NCI-H1048 (cell line): Measurements from ENCODE around the gene ANKRD7.

ENCODE experiments used
- DNase-seq: peaks from one replicate; lab custom pipeline; 2025; lab: John Stamatoyannopoulos, UW

The ANKRD7 gene, protein sequence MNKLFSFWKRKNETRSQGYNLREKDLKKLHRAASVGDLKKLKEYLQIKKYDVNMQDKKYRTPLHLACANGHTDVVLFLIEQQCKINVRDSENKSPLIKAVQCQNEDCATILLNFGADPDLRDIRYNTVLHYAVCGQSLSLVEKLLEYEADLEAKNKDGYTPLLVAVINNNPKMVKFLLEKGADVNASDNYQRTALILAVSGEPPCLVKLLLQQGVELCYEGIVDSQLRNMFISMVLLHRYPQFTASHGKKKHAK

DNA sequence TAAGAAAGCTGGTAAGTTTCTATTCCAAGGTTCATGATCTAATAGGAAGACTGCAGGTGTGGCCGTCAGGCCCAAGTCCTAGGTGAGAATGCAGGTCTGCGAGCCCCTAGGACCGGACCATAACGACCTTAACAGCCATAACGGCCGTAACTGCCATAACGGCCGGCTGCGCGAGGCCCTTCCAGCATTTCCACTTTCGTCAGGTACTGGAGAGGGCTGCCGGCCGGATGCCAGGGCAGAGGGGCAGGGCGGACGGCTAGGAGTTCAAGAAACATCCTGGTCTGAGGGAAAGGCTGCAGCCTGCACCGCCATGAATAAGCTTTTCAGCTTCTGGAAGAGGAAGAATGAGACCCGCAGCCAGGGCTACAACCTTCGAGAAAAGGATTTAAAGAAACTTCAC lies at the start of gene ANKRD7:
Gene ANKRD7 (plus strand): TSS at position 184 of the 400 bp plus-strand sequence. CDS start 127 bp downstream, at position 311.
- no peak for DNase-seq

DNA sequence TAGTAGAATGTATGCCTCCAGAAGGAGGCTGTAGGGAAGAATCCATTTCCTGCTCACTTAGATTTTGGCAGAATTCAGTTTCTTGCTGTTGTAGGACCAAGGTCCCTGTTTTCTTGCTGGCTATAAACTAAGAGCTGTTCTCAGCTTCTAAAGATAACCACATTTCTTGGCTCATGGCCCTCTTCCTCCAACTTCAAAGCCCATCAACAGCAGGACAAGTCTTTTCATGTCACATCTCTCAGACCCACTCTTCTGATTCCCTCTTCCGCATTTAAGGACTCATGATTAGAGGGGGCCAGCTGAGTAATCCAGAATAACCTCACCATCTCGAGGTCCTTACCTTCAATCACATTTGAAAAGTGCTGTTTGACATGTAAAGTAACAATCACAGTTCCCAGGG lies 48.8 kb upstream of the ANKRD7 start:
- DNase-seq: no peak

DNA sequence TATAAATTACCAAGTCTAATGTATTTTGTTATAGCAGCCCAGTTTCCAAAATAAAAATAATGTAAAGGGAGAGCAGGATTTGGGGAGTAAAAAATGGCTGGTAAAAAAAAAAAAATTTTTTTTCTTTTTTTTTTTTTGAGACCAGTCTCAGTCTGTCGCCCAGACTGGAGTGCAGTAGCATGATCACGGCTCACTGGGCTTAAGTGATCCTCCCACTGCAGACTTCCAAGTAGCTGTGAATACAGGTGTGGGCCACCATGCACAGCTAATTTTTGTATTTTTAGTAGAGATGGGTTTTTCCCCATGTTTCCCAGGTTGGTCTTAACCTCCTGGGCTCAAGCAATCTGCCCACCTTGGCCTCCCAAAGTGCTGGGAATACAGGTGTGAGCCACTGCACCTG lies 45.3 kb upstream of the ANKRD7 start:
- no peak for DNase-seq

DNA sequence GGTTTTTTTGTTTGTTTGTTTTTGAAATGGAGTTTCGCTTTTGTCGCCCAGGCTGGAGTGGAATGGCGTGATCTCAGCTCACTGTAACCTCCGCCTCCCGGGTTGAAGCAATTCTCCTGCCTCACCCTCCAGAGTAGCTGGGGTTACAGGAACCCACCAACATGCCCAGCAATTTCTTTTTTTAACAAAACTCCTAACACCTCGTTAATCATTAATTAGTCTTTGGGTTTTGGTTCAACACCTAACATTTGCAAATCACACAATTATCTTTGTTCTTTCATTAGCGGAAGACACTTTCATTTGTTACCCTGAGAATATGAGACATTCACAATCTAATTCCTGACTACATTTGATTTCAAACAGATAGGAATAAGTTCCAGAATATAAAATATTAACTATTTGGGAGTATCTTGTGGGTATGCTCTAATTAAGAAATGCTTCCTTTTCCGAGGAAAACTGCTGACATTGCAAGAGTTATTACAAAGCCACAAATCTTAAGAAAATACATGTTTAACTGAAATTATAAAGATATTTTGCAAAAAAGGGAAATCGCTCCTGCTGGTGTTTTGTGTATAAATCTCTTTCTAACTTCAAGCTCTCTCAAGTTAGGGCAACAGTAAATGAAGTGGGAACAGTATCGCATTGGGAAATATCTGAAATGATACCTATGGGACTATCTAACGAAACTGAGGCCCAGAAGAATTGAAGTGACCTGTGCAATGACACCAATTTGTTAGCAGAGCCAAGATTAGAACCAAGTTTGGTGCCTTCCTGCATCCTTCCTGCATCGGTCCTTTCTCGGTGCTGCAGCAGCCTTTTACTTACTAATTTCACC lies 41.7 kb upstream of the ANKRD7 start:
- no peak for DNase-seq

DNA sequence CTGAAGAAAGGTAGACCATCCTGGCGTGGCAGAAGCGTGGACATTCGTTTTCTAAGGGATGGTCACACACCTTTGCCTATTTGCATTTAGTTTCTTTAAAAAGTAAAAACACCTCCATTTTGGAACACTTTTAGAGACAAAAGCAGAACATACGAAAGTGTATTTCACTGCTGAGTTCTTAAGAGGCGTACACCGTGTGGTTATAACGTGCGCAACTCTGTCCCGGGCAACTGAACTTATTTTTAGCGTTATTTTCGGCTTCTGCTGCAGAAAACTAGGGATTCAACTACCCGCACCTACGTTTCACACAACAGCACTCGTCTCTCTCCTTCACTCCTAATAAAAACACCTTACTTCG lies 41.1 kb upstream of the ANKRD7 start:
- DNase-seq: no peak

DNA sequence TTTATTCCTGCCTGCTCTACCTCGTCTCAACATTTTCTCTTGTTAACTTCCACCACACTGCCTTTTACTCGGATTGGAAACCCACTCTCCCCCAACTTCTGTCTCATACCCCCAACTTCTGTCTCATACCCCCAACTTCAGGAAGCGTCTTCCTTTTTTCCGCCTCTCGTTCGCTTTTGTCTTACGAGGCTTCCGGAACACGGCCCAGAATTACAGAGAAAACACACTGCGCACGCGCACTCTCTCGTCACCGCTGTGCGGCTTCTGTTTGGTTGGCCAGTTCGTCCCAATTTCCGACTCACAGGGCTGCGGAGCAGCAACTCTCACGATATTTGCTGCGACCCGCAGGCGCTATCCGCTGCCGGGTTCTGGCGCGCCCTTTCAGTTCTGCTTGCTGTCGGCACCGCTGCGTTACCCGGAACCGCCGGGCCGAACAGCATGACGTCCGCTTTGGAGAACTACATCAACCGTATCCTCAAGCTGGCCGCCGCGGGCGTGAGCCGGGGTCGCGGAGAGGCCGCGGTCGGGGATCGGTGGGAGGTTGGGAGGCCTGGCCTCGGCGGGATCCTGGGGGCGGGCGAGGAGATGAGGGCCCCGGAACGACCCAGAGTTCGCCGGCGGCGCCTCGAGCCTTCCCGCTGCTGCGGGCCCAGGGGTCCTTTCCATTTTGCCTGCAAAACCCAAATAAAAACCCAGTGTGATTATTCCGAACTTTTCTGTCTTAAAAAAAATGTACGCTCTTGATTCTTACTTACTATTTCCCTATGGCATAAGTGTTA lies 40.5 kb upstream of the ANKRD7 start, which contains the start of gene LSM8:
Gene LSM8 (plus strand): TSS at position 379 of the 779 bp plus-strand sequence. CDS start 60 bp downstream, at position 439.
- peak; percentile 92 for DNase-seq

DNA sequence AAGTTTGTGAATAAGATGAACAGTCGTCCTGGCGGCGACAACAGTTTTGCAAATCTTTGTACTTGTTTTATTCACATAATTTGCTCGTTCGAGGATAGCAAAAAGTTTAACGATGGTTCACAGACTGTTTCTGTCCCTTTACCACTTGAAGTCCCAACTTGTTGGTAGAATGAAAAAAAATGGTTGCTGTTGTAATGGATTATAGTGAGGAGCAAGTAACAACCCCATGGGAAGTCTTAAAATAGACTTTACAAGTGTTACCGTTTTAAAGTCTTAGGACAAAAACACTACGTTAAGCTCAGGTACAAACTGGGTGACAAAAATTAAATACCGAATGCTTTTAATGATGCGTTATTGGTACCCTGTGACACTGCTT lies 40.0 kb upstream of the ANKRD7 start:
- DNase-seq: no peak

DNA sequence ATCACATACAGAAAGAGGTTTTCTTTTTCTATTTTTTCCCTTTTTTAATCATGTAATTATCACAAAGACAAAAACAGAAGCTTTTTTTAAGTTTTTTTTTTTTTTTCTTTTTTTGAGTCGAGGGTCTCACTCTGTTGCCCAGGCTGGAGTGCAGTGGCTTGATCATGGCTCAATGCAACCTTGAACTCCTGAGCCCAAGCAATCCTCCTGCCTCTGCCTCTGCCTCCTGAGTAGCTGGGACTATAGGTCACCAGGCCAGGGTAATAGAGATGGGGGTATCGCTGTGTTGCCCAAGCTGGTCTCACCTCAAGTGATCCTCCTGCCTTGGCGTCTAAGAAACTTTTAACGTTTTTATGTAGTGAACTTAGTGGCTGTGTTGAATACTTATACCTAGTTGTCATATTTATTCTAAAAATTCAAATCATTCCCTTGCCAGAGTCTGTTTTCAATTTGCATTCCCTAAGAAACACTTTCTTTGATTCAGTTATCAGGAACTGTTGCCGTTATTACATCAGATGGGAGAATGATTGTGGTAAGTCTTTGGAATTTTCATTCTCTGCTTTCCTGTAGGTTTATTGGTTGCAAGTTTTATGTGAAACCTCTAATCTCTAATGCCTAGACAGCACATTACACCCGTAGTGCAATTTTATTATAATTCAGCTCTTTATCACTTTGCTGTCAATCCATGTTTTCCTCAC lies 39.2 kb upstream of the ANKRD7 start:
- no peak for DNase-seq

DNA sequence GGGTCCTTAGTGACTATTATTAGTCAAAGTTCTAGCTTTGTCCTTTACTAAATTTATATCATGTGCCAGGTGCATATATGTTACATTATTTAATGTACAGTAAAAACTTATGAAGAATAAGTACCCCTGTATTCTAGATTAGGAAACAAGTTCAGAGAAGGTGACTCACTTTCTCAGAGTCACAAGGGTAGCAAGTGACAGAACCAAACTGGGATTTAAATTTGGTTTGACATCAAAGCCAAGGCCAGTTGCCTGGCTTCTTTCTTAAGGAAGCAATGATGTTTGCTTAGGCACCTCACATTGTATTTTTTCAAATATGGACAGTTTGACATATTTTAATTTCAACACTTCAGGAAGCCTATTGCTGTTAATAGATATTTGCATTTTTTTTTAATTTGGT lies 38.0 kb upstream of the ANKRD7 start:
- no peak for DNase-seq

DNA sequence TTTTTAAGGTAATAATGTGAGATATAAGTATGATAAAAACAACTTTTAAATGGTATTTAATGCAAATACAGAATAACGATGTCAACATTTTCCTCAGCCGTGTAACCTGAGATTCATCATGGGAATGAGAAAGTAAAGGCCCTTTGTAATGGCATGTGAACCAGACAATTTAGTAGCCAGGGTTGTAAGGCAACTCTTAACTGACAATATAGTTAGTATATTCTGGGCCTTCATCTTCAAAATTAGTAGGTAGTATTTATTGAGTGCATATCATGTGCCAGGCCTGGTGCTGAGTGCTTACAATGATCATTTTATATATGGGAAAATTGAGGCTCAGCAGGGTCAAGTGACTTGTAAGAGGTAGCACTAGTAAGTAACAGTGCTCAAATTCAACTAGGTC lies 29.9 kb upstream of the ANKRD7 start:
- no peak for DNase-seq

DNA sequence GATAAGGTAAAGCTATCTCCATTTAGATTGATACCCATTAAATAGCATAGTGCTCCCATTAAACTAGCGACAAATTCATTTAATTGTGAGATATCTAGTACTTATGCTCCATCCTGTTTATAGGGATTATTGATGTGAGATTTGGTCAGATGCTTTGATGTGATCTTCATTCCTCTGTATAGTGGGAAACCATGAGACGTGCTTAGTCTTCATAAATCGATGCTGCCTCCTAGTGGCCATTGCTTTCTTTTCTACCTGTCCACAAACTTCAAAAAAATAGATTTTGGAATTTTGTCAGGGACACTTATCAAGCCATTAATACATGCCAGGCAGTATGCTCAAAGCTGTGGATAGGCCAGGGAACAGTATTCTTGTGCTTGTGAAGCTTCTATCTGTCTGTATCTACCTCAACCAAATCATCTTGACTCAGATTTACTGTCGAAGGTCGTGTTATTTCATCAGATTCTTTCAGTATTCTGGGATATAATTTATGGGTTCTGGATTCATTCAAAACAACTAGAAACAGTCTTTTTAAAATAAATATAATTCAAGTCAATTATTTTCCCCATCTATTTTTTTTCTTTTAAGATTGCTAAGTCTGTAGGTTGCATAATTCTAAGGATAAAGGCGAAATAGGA lies 28.5 kb upstream of the ANKRD7 start:
- DNase-seq: peak; percentile 33

DNA sequence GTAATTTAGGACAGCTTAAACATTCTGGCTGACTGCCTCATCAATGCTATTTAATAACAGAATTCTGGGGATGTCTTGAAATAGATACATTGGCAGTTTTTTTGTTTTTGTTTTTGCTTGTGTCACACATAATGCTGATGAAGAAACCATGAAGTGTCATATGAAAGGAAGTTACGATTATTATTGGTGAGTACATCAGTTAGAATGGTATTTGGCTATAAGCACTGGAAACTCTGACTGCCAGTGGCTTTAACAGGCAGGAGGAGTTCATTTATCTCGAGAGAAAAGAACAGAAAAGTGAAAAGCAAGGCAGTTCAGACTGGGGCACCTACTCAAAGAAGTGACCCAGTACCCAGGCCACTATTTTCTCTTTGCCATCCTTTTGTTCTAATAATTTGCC lies 22.4 kb upstream of the ANKRD7 start:
- no peak for DNase-seq

DNA sequence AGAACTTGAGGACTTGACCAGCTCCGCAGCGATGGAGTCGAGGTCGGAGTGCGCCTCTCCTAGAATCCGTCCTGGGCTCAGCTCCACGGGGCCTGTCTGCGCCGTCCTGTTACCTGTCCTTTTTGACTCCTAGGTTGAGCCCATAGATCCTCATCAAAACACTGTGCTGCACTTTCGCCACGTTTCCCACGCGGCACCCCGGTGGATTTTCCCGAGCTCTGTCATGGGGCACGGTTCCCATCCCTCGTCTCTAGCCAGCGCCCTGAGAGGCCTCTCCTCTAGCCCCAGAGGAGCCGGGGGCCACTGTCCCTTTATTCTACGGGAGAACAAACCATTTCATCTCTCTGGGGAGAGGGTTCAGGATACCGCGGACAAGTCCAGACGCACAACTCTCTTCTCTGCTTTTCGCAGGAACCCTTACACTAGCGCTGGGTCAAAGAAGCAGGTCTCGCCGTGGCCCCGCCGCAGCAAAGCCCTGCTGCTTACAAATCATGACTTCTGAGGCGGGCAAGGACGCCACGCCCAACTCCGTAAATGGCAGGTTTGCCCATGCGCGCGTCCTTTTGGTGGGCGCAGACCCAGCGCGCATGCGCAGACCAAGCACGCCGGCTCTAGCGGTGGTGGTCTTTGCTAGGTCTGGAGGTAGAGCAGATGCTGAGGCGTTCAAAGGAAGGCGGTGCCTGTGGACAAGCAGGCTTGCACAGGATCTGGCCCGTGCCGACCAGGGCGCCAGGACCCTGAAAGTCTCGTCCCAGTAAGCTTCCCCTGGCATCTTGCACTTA lies 10.3 kb upstream of the ANKRD7 start:
- no peak for DNase-seq

DNA sequence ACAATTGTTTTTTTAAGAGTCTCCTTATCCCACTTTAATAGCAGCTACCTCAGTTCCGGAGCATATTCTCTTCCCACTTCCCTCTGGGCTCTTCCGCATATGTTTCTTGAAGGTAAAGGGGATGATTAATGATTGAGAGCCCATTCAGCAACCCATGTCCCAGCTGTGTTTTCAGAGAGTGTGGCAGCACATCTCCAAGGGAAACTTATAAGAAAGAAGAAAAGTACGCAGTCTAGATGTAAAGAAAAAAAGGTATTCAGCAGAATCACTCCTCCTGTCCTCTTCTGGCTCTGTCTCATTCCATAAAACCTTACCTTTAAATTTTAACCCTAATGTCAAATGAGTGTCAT lies 9.7 kb upstream of the ANKRD7 start:
- DNase-seq: no peak

DNA sequence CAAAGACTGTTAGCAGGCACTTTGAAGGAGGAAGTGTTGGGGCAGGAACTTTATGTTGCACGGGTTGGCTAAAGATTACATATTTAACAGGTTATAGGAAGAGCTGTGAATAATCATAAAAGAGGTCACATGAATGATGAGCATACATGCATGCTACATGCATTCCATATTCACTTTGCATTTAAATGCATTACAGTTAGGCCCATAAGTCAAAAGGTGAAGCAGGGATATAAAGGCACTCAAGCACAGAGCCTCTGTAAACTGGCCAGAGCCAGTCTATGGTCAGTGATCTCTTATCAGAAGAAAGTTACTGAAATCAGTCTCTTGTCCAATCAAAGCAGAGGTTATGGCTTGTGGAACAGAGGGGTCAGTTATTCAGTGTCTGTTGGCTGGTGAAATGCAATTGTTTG lies 7.3 kb upstream of the ANKRD7 start:
- no peak for DNase-seq

DNA sequence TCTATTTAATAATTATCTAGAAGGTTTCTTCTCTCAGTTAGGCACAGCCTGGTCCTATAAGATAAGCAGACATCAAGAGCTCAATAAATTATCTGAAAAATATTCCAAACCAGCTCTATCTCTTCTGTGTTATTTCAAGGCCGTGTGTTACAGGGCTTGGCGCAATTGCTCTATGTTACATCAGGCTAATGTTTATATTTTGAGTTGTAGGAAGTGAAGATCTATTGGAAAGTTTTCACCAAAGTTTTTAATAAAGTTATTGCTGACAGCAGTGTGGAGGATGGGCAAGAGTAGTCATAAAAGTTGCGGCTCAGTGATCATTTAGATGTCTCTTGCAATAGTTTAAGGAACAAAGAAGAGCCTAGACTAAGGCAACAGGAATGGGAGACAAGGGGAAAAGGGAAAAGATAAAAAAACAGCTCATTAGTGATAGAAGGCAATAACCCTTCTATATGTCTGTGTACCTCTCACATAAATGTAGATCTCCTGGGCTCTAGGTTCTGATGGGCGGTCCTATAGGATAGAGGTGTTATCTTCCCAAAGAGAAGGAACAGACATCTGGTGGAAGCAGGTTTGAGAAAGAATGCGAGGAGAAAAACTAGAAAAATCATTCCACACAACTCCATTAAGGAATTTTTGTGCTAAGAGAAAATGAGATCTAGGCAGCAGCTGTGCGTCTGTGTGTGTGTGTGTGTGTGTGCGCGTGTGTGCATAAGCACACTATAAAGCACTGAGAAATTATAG lies 5.9 kb upstream of the ANKRD7 start:
- DNase-seq: no peak

DNA sequence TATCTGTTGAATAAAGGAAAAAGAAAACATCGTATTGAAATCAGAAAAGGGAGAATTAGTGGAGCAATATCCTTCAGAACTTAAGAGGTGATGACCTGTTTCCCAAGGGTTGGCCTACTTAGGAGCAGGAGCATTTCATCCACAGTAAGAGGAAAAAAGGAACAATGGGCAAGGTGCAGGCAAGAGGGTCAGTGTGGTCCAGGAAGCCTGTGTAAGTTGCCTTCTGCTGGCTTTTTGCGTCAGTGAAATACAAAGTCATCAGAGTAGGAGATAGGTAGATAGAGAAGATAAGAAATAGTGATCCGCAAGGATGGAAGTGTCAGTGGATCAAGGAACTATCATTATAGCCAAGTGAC lies 5.4 kb upstream of the ANKRD7 start:
- no peak for DNase-seq

DNA sequence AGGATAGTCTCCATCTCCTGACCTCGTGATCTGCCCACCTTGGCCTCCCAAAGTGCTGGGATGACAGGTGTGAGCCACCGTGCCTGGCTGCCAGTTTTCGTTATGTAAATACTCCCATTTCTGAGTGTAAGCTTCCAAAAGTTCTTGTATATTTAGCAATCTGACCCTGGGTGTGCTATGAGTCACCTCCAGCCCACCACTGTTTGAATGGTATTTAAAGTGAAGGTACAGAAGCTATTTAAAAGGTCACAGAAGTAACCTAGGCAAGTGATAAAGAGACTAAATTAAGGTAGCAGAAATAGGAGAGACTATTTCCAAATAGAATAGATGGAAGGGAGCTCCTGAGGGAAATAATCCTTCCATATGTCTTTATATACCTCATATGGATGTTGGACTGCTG lies 3.9 kb upstream of the ANKRD7 start:
- no peak for DNase-seq

DNA sequence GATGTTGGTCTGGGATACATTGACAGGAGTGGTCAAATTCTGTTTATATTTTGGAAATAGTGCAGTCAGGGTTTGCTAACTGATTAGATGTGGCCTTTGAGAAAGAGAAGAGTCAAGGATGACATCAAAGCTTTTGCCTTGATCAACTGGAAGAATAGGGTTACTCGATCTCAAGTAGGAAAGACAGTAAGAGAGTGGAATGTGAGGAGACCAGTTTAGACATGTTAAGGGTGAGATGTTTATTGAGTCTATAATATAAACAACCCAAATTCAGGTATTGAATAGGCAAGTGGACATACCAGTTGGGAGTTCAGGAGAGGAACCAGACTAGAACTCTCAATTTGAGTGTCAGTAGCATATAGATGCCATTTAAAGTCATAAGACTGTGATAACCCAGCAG lies 1.9 kb upstream of the ANKRD7 start:
- no peak for DNase-seq

DNA sequence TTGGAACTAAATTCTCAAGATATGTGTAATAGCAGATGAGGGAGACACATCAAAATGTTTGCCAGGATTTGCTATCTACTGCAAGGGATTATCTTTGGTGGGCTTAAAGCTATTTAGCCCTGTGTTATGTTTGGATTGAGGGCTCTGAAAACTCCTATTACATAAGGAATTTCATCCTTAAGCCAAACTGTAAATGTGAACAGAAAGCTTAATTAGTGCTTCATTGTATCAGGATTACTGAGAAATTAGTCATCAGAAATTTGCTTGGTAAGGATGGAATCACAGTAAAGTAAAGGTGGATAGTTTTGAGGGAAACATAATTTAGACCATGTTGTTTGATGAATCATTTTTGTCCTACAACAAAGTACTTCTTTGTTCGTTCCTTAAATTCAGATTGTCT lies 8.3 kb downstream of the ANKRD7 start:
- DNase-seq: no peak
